ENCODE results near the gene KLRC1.
"Not testable (repeated sequence)": the region's sequence is repeated elsewhere in the genome, so short reads cannot be mapped to it uniquely, and the experiment has no call there.

- not testable (repeated sequence) for TF ChIP-seq JUND (IDR thresholded peaks at IDR 0.05); TAF1 (conservative IDR thresholded peaks at IDR 0.05)
Measured at GRCh38 chr12:10430623-10431022, 22.6 kb downstream of the KLRC1 start.

All from liver (tissue), 2 donors.